GM10248 (cell line): ENCODE measurements around the gene ULK4.

Source experiments
- CTCF ChIA-PET: fragments of 300-600 bp; sonication (Branson Sonifier 250); formaldehyde crosslinking; extraction: SDS; loops from one replicate; lab custom pipeline; 2021; ENCODE audit warnings: antibody characterized with exemption; lab: Yijun Ruan, JAX
- POLR2A ChIA-PET: fragments of 350-650 bp; sonication (Branson Sonifier 250); formaldehyde crosslinking; extraction: SDS; loops from one replicate; lab custom pipeline; 2020; ENCODE audit warnings: antibody characterized with exemption; lab: Yijun Ruan, JAX
- DNase-seq: peaks from one replicate; pipeline ENCODE4 v3.0.0; 2012; ENCODE audit errors: extremely low spot score
- TF ChIP-seq, protein P1 (sequence below): IDR thresholded peaks from 2 replicates; pipeline ENCODE4 v1.5.1; 2012; ENCODE audit warnings: mild to moderate bottlenecking, low read depth; ENCODE audit errors: extremely low read depth, missing control alignments, control extremely low read depth

The ULK4 gene

DNA sequence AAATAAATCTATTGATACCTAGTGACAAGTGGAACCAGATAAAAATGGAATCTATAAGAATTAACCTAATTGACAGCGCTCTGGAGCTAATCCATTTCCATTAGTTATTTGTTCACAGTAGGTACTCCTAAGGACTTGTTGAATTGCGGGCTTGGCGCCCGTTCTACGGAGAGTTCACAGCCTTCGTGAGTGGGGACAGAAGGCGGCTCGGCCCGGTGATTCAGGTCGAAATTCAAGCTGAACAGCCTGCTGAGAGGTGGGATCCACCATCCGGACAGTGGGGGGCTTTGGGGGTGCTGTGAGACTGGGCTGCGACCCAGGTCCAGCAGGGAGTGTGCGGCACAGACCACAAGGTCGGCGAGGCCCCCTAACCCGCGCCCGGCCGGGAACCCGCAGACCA lies 763.4 kb downstream of the ULK4 start:
- ChIA-PET POLR2A (interaction anchor here (1.0 to 1.4 kb wide), 3 partner anchors 10 to 19 kb away, joined by 4 to 6 read pairs (median 6); no protein-coding TSS in a partner anchor), CTCF (interaction anchor here (0.7 to 2.5 kb wide), 7 partner anchors 9 to 21 kb away, joined by 3 to 13 read pairs (median 4); no protein-coding TSS in a partner anchor)
- DNase-seq, result no peak
- TF ChIP-seq, protein P1, sequence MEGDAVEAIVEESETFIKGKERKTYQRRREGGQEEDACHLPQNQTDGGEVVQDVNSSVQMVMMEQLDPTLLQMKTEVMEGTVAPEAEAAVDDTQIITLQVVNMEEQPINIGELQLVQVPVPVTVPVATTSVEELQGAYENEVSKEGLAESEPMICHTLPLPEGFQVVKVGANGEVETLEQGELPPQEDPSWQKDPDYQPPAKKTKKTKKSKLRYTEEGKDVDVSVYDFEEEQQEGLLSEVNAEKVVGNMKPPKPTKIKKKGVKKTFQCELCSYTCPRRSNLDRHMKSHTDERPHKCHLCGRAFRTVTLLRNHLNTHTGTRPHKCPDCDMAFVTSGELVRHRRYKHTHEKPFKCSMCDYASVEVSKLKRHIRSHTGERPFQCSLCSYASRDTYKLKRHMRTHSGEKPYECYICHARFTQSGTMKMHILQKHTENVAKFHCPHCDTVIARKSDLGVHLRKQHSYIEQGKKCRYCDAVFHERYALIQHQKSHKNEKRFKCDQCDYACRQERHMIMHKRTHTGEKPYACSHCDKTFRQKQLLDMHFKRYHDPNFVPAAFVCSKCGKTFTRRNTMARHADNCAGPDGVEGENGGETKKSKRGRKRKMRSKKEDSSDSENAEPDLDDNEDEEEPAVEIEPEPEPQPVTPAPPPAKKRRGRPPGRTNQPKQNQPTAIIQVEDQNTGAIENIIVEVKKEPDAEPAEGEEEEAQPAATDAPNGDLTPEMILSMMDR, result no peak

DNA sequence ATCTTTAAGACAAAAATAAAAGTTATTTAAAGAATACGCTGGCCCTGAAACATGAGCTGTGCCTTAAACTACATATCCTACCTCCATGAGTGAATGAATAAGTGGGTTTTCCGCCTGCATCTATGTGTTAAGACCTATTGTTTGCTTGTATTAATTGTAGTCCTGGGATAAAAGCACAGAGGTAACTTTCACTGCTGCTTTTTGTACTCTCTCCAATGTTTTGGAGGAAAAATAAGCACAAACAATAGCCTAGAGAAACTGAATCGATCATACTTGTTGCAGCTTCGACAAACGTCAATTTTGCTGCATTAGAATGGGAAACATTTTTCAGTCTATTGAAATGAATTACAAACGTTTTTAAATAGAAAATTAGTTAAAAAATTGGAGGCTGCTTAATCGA lies 763.9 kb downstream of the ULK4 start:
- CTCF ChIA-PET, result interaction anchor here (0.7 to 2.3 kb wide), 4 partner anchors 10 to 22 kb away, joined by 3 to 10 read pairs (median 4); no protein-coding TSS in a partner anchor

More for the DNA sequence above, 763.9 kb downstream of the ULK4 start:
- POLR2A ChIA-PET, result interaction anchor here (1.2 kb wide), 1 partner anchor 19 kb away, joined by 6 read pairs; no protein-coding TSS in a partner anchor
- no peak for DNase-seq
- TF ChIP-seq, protein P1, result no peak
